ENCODE measurements around the gene DIP2A. TPM values are rescaled to one million over a fixed set of nuclear protein-coding genes. Genes with fewer than 3 reads are reported as not detected.
"Not testable (repeated sequence)": the region's sequence is repeated elsewhere in the genome, so short reads cannot be mapped to it uniquely, and the experiment has no call there.

Gene DIP2A
- total RNA-seq, 5 donors from 2014 or later (not counting 1 experiment from before 2014, with no cell fraction given) = 113 to 132 (median 128) TPM

DNA sequence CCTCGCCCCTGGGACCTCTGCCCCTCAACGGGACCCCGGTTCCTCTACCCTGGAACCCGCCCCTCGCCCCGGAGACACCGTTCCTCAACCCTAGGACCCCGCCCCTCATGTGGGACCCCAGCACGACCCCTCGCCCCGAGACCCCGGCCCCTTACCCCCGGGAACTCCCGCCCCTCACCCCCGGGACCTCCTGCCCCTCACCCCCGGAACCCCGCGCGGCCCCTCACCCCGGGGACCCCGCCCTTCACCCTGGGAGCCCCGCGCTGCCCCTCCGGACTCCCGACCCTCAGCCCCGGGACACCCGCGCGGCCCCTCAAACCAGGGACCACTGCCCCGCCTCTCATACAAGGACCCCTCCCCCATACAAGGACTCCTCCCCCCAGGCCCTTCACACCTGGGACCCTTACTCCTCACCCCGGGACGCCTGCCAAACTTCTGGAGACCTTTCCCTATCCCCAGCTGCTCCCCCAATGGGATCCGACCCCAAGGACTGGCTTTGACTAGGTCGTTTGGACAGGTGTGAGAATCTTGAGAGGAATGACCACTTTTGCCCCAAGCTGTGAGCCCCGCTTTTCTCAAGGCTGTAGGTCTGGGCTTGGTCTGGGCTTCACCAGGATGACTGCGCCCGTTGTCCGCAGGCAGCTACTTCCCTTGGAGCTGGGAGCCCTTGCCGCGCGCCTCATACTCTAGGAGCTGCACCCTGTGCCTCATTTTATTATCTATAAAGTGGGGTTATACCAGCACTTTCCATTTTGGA lies 843 bp downstream of the DIP2A start:
- ATAC-seq (replicated peaks in 1 of 4) (no peak), DNase-seq (peak in 13 of 35 experiments; percentile 2 to 26 (median 7))
- peaks cover 15 to 34% of the 10 kb centered on the region in 2 experiments for H3K4me1 ChIP-seq (ENCODE audit: control insufficient read depth in 1 of 2, extremely low read depth in 1 of 2, insufficient read depth in 2 of 2, low read length in 2 of 2)
- Mint-ChIP-seq H3K4me3 (peak overlapping the region; percentile 85 to 91 (median 90)), H3K27me3 (no peaks in the 10 kb centered on the region), H3K4me1 (peaks cover 32 to 63% (median 57%) of the 10 kb centered on the region in 3 donors), H3K36me3 (peaks cover 12% of the 10 kb centered on the region), H3K27ac (peak overlapping the region; percentile 88 to 91), H3K9me3 (no peaks in the 10 kb centered on the region)
- ChIA-PET POLR2A (interaction anchor here in 1 of 2 donors (0.6 kb wide), 2 partner anchors 41 to 98 kb away, joined by 3 read pairs; no protein-coding TSS in a partner anchor), CTCF (interaction anchor here in 1 of 2 donors (0.7 to 0.8 kb wide), 2 partner anchors 92 to 180 kb away, joined by 4 read pairs; no protein-coding TSS in a partner anchor)
- peaks cover 5 to 12% of the 10 kb centered on the region in 2 donors for H3K36me3 ChIP-seq (ENCODE audit: control insufficient read depth in 2 of 2, extremely low read depth in 1 of 2, insufficient read depth in 1 of 2, low read length in 1 of 2)
- H3K27me3 ChIP-seq (replicated peaks in 1 of 2; ENCODE audit: control insufficient read depth in 2 of 2, extremely low read depth in 1 of 2, insufficient read depth in 2 of 2, low read length in 1 of 2) = no peaks in the 10 kb centered on the region
- no peaks in the 10 kb centered on the region for H3K9me3 ChIP-seq
- H3K4me3 ChIP-seq (ENCODE audit: control insufficient read depth in 1 of 2, extremely low read depth in 1 of 2, low read length in 1 of 2) = peak overlapping the region; percentile 51 to 92
- 0% methylated on average over 11 of the region's 41 CpGs for WGBS (ENCODE audit: insufficient coverage)
- H3K27ac ChIP-seq (ENCODE audit: low read length) = peak overlapping the region; percentile 50

DNA sequence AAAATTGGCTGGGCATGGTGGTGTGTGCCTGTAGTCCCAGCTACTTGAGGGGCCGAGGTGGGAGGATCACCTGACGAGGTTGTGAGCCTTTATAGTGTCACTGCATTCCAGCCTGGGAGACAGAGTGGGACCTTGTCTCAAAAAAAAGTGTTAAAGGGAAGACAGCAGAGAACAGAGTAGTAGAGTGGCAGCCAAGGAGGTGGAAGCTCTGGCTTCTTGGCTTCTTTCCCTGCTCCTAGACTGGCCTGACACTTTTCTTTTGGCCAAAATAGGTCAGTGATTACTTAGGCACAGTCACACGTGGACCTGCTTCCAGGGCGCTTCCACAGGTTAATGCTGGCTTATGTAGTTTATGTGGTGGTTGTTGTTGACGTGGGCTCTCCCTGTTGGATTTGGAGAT lies 3.2 kb downstream of the DIP2A start:
- CTCF ChIA-PET = no interaction called here

GRCh38 chr21:46465153-46465552 lies 6.5 kb downstream of the DIP2A start:
- H3K27me3 Mint-ChIP-seq; H3K27me3 ChIP-seq (replicated peaks in 1 of 2; ENCODE audit: control insufficient read depth in 2 of 2, extremely low read depth in 1 of 2, insufficient read depth in 2 of 2, low read length in 1 of 2); CTCF ChIA-PET; H3K9me3 Mint-ChIP-seq; DNase-seq; H3K9me3 ChIP-seq; POLR2A ChIA-PET; H3K4me1 ChIP-seq (ENCODE audit: control insufficient read depth in 1 of 2, extremely low read depth in 1 of 2, insufficient read depth in 2 of 2, low read length in 2 of 2); H3K4me3 Mint-ChIP-seq; ATAC-seq (replicated peaks in 1 of 4); H3K4me3 ChIP-seq (ENCODE audit: control insufficient read depth in 1 of 2, extremely low read depth in 1 of 2, low read length in 1 of 2); H3K27ac ChIP-seq (ENCODE audit: low read length): not testable (repeated sequence)
- WGBS (ENCODE audit: insufficient coverage) = 100% methylated on average over 1 of the region's 6 CpGs
- H3K36me3 Mint-ChIP-seq = peaks cover 20% of the 10 kb centered on the region
- H3K27ac Mint-ChIP-seq = peak overlapping the region in 1 of 2 donors; percentile 17
- H3K4me1 Mint-ChIP-seq = peaks cover 46 to 50% (median 47%) of the 10 kb centered on the region in 3 donors
- H3K36me3 ChIP-seq (ENCODE audit: control insufficient read depth in 2 of 2, extremely low read depth in 1 of 2, insufficient read depth in 1 of 2, low read length in 1 of 2) = peaks cover 9 to 22% of the 10 kb centered on the region in 2 donors

More for the DNA sequence above, 3.2 kb downstream of the DIP2A start:
- Histone ChIP-seq H3K4me1 (ENCODE audit: control insufficient read depth in 1 of 2, extremely low read depth in 1 of 2, insufficient read depth in 2 of 2, low read length in 2 of 2) (peaks cover 15 to 28% of the 10 kb centered on the region in 2 experiments), H3K9me3 (no peaks in the 10 kb centered on the region), H3K4me3 (ENCODE audit: control insufficient read depth in 1 of 2, extremely low read depth in 1 of 2, low read length in 1 of 2) (no peak overlapping the region), H3K36me3 (ENCODE audit: control insufficient read depth in 2 of 2, extremely low read depth in 1 of 2, insufficient read depth in 1 of 2, low read length in 1 of 2) (peaks cover 9 to 15% of the 10 kb centered on the region in 2 donors), H3K27me3 (replicated peaks in 1 of 2; ENCODE audit: control insufficient read depth in 2 of 2, extremely low read depth in 1 of 2, insufficient read depth in 2 of 2, low read length in 1 of 2) (no peaks in the 10 kb centered on the region), H3K27ac (ENCODE audit: low read length) (no peak overlapping the region)
- 92% methylated on average over 5 of the region's 5 CpGs for WGBS (ENCODE audit: insufficient coverage)
- POLR2A ChIA-PET = interaction anchor here in 1 of 2 donors (0.5 kb wide), 1 partner anchor 55 kb away, joined by 4 read pairs; no protein-coding TSS in a partner anchor
- H3K27ac Mint-ChIP-seq = peak overlapping the region; percentile 9 to 11
- DNase-seq (no peak), ATAC-seq (replicated peaks in 1 of 4) (no peak)
- peak overlapping the region in 1 of 3 donors; percentile 9 for H3K4me3 Mint-ChIP-seq
- no peaks in the 10 kb centered on the region for H3K9me3 Mint-ChIP-seq
- no peaks in the 10 kb centered on the region for H3K27me3 Mint-ChIP-seq
- H3K4me1 Mint-ChIP-seq = peaks cover 27 to 48% (median 46%) of the 10 kb centered on the region in 3 donors
- peaks cover 10% of the 10 kb centered on the region for H3K36me3 Mint-ChIP-seq

DNA sequence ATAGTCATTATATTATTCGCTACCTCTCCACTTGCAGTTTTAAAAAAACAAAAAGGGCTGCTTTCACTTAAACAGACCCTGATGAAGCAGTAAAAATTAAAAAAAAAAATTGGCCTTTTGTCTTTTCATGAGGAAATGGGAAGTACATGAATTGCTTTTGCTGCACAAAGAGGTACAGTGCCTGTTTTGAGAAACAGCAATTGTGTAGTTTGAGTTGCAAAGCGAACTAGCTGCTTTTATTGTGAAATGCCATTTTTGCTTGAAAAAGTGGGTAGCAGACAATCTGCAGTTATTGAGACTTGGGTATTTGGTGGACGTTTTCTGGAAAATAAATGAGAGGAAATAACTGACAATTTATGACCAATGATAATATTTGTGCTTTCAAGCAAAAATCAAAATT lies 7.0 kb downstream of the DIP2A start:
- Histone ChIP-seq H3K27ac (ENCODE audit: low read length) (no peak overlapping the region), H3K4me3 (ENCODE audit: control insufficient read depth in 1 of 2, extremely low read depth in 1 of 2, low read length in 1 of 2) (no peak overlapping the region), H3K36me3 (ENCODE audit: control insufficient read depth in 2 of 2, extremely low read depth in 1 of 2, insufficient read depth in 1 of 2, low read length in 1 of 2) (peaks cover 9 to 22% of the 10 kb centered on the region in 2 donors), H3K4me1 (ENCODE audit: control insufficient read depth in 1 of 2, extremely low read depth in 1 of 2, insufficient read depth in 2 of 2, low read length in 2 of 2) (peaks cover 0 to 4% of the 10 kb centered on the region in 2 experiments), H3K27me3 (replicated peaks in 1 of 2; ENCODE audit: control insufficient read depth in 2 of 2, extremely low read depth in 1 of 2, insufficient read depth in 2 of 2, low read length in 1 of 2) (no peaks in the 10 kb centered on the region), H3K9me3 (no peaks in the 10 kb centered on the region)
- Mint-ChIP-seq H3K4me1 (peaks cover 42 to 45% (median 43%) of the 10 kb centered on the region in 3 donors), H3K4me3 (no peak overlapping the region), H3K27me3 (no peaks in the 10 kb centered on the region), H3K9me3 (no peaks in the 10 kb centered on the region), H3K36me3 (peaks cover 20% of the 10 kb centered on the region), H3K27ac (no peak overlapping the region)
- 100% methylated on average over 1 of the region's 3 CpGs for WGBS (ENCODE audit: insufficient coverage)
- POLR2A ChIA-PET = no interaction called here
- CTCF ChIA-PET = interaction anchor here in 1 of 2 donors (0.7 kb wide), 1 partner anchor 190 kb away, joined by 6 read pairs; no protein-coding TSS in a partner anchor
- ATAC-seq (replicated peaks in 1 of 4) = no peak
- DNase-seq = no peak

GRCh38 chr21:46468108-46468774 lies 9.6 kb downstream of the DIP2A start:
- Histone ChIP-seq H3K4me3 (ENCODE audit: control insufficient read depth in 1 of 2, extremely low read depth in 1 of 2, low read length in 1 of 2) (no peak overlapping the region), H3K9me3 (no peaks in the 10 kb centered on the region), H3K27me3 (replicated peaks in 1 of 2; ENCODE audit: control insufficient read depth in 2 of 2, extremely low read depth in 1 of 2, insufficient read depth in 2 of 2, low read length in 1 of 2) (no peaks in the 10 kb centered on the region), H3K4me1 (ENCODE audit: control insufficient read depth in 1 of 2, extremely low read depth in 1 of 2, insufficient read depth in 2 of 2, low read length in 2 of 2) (peaks cover 5 to 17% of the 10 kb centered on the region in 2 experiments), H3K27ac (ENCODE audit: low read length) (no peak overlapping the region), H3K36me3 (ENCODE audit: control insufficient read depth in 2 of 2, extremely low read depth in 1 of 2, insufficient read depth in 1 of 2, low read length in 1 of 2) (peaks cover 9 to 20% of the 10 kb centered on the region in 2 donors)
- DNase-seq (no peak), ATAC-seq (replicated peaks in 1 of 4) (no peak)
- ChIA-PET CTCF (interaction anchor here (0.6 to 1.4 kb wide), 5 partner anchors 10 to 90 kb away, joined by 3 to 7 read pairs (median 4); no protein-coding TSS in a partner anchor), POLR2A (interaction anchor here (0.5 to 1.0 kb wide), 3 partner anchors 40 to 99 kb away, joined by 3 to 16 read pairs (median 3); no protein-coding TSS in a partner anchor)
- no peak overlapping the region for H3K4me3 Mint-ChIP-seq
- WGBS (ENCODE audit: insufficient coverage) = no CpG with 5 or more reads among the region's 6 CpGs
- peak overlapping the region; percentile 58 to 75 for H3K27ac Mint-ChIP-seq
- H3K36me3 Mint-ChIP-seq = peaks cover 21% of the 10 kb centered on the region
- H3K9me3 Mint-ChIP-seq = no peaks in the 10 kb centered on the region
- H3K27me3 Mint-ChIP-seq = no peaks in the 10 kb centered on the region
- H3K4me1 Mint-ChIP-seq = peaks cover 47 to 48% (median 47%) of the 10 kb centered on the region in 3 donors

DNA sequence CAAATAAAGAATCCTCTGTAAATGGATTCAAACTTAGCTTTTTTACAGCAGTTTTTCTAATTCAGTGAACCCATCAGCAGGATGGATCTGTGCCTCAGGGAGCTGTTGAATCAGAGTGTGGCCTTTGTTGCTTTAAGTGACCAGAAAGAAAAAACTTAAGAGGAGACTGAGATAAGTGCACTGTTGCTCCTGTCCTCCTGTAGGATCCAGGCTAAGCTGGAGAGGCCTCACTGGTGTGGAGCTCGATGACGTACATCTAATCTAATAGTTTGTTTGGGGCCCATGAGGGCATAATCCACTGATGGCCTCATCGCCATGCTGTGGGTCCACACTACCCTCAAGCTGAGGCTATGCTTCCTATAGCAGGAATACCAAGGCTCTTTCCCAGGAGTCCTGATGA lies 10.6 kb downstream of the DIP2A start:
- H3K27me3 ChIP-seq (replicated peaks in 1 of 2; ENCODE audit: control insufficient read depth in 2 of 2, extremely low read depth in 1 of 2, insufficient read depth in 2 of 2, low read length in 1 of 2) = no peaks in the 10 kb centered on the region
- H3K36me3 ChIP-seq (ENCODE audit: control insufficient read depth in 2 of 2, extremely low read depth in 1 of 2, insufficient read depth in 1 of 2, low read length in 1 of 2) = peaks cover 4 to 20% of the 10 kb centered on the region in 2 donors
- Mint-ChIP-seq H3K9me3 (no peaks in the 10 kb centered on the region), H3K27me3 (no peaks in the 10 kb centered on the region), H3K4me1 (peaks cover 50 to 57% (median 51%) of the 10 kb centered on the region in 3 donors), H3K4me3 (no peak overlapping the region), H3K27ac (peak overlapping the region; percentile 34 to 50), H3K36me3 (peaks cover 21% of the 10 kb centered on the region)
- no peaks in the 10 kb centered on the region for H3K9me3 ChIP-seq
- H3K4me1 ChIP-seq (ENCODE audit: control insufficient read depth in 1 of 2, extremely low read depth in 1 of 2, insufficient read depth in 2 of 2, low read length in 2 of 2) = peaks cover 9 to 17% of the 10 kb centered on the region in 2 experiments
- H3K4me3 ChIP-seq (ENCODE audit: control insufficient read depth in 1 of 2, extremely low read depth in 1 of 2, low read length in 1 of 2) = no peak overlapping the region
- ATAC-seq (replicated peaks in 1 of 4) = no peak
- H3K27ac ChIP-seq (ENCODE audit: low read length) = no peak overlapping the region
- no peak for DNase-seq
- CTCF ChIA-PET = interaction anchor here in 1 of 2 donors (1.4 kb wide), 1 partner anchor 9 kb away, joined by 5 read pairs; no protein-coding TSS in a partner anchor
- POLR2A ChIA-PET = interaction anchor here in 1 of 2 donors (1.0 kb wide), 1 partner anchor 98 kb away, joined by 3 read pairs; no protein-coding TSS in a partner anchor
- WGBS (ENCODE audit: insufficient coverage) = 100% methylated on average over 3 of the region's 3 CpGs

Data from T-cell (primary cell).